Fibroblast of the aortic adventitia (primary cell): ENCODE measurements around the gene AIPL1. TPM values are rescaled to one million over a fixed set of nuclear protein-coding genes. Genes with fewer than 3 reads are reported as not detected.

Source experiments
- DNase-seq: peaks from one replicate; pipeline ENCODE4 v3.0.0-alpha.2; 2010; ENCODE audit warnings: low read depth
- H3K4me3 ChIP-seq: 2 replicates; pipeline ENCODE4 v1.5.1; 2011; ENCODE audit warnings: low read depth, mild to moderate bottlenecking, control low read depth, low read length, moderate library complexity
- total RNA-seq: library from RNA; depleted of rRNA; stranded (reverse); fragments of >200 nt; gene quantifications from 2 replicates; pipeline ENCODE4 v1.2.3, GENCODE V29; 2012; ENCODE audit warnings: low replicate concordance
- TF ChIP-seq, protein P1 (sequence below): IDR thresholded peaks from 2 replicates; pipeline ENCODE4 v1.5.1; 2011; ENCODE audit warnings: mild to moderate bottlenecking, low read length, control low read depth, inconsistent platforms; ENCODE audit not compliant: insufficient read depth

AIPL1 gene
- total RNA-seq, 1 donor: 0.09 TPM

DNA sequence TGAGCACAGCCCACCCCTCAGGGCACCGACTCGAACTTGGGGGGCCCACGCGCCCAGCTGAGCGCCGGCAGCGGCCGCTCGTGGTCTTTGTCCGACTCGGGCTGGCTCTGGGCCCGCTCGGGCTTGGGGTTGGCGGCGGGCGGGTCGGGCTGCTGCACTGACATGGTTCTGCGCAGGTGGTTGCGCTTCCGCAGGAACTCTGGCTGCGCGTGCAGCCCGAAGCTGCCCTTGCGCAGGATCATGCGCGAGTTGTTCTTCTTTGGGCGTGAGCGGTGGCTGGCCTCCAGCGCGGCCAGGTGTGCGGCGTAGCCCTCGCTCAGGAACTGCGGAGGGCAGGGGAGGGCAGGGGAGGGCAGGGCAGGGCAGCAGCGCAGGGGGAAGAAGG lies 20.4 kb upstream of the AIPL1 start:
- no peak for DNase-seq
- TF ChIP-seq, protein P1, sequence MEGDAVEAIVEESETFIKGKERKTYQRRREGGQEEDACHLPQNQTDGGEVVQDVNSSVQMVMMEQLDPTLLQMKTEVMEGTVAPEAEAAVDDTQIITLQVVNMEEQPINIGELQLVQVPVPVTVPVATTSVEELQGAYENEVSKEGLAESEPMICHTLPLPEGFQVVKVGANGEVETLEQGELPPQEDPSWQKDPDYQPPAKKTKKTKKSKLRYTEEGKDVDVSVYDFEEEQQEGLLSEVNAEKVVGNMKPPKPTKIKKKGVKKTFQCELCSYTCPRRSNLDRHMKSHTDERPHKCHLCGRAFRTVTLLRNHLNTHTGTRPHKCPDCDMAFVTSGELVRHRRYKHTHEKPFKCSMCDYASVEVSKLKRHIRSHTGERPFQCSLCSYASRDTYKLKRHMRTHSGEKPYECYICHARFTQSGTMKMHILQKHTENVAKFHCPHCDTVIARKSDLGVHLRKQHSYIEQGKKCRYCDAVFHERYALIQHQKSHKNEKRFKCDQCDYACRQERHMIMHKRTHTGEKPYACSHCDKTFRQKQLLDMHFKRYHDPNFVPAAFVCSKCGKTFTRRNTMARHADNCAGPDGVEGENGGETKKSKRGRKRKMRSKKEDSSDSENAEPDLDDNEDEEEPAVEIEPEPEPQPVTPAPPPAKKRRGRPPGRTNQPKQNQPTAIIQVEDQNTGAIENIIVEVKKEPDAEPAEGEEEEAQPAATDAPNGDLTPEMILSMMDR: no peak
- peak overlapping the region; percentile 22 for H3K4me3 ChIP-seq

DNA sequence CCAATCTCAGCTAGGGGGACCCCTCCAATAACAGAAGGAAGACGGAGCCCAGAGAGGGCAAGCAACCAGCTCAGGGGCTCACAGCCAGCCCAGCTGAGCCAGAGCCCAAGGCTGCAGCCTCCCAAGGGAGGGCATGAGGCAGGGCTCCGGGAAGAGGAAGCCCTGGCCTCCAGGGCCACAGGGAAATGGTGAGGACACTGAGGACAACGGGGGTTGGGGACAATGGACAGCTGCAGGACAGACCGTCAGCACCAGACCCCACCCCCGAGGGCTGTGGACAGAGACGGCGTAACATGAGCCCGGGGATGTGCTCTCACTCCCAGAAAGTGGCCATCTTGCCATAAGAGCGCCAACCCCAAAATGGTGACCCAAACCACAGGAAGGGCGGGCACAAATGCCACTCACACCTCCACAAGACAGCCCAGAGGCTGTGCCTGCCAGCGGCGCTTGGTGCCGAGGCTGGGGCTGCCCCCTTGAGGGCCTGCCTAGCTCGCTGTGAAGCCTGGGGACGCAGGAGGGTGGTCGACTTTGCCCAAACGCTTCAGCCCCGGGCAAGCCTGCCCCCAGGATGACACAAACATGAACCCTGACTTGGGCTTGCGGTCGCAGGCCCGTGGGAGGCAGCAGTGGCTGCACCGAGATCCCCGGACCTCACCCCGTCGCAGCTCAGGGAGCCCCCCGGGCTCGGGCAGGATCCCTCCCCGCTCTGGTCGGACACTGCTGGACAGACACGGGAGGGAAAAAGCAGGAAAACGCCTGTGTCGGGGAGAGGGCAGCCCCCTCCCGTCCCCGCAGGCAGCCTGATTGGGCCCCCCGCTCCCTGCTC lies 19.8 kb upstream of the AIPL1 start:
- DNase-seq: no peak
- no peak overlapping the region for H3K4me3 ChIP-seq
- TF ChIP-seq, protein P1: no peak

DNA sequence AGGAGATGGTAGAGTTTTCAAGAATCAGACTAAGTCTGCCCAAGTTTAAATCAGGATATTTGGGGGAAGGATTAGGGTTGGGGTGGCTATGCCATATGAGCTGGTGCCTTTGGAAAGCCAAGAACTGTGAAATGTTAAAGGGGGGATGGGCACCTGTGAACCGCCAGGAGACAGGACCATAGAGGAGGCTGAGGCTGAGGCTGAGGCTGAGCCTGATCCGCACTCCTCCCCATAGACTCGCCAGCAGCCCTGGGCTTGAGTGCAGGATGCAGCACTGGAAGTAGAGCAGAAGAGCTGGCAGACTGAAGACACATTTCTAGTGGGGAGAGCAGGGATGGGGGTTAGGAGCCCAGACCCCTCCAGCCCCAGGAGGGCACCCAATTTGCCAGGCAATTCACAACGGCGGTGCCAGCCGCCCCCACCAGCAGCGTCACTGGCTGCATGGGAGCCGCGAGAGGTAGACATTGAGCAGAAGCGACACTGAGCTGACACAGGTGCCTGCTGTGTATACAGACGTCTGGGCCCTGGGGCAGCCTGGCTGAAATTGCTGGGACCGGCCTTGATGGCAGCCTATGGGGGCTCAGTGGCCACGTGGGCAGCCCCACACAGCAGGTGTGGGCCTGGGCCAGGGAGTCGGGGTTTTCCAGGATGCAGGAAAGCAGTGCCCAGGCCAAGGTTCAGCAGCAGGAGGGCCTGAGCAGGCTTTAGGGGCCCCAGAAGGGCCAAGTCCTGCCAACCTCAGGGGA lies 18.5 kb upstream of the AIPL1 start:
- DNase-seq: no peak
- TF ChIP-seq, protein P1: no peak
- H3K4me3 ChIP-seq: no peak overlapping the region

DNA sequence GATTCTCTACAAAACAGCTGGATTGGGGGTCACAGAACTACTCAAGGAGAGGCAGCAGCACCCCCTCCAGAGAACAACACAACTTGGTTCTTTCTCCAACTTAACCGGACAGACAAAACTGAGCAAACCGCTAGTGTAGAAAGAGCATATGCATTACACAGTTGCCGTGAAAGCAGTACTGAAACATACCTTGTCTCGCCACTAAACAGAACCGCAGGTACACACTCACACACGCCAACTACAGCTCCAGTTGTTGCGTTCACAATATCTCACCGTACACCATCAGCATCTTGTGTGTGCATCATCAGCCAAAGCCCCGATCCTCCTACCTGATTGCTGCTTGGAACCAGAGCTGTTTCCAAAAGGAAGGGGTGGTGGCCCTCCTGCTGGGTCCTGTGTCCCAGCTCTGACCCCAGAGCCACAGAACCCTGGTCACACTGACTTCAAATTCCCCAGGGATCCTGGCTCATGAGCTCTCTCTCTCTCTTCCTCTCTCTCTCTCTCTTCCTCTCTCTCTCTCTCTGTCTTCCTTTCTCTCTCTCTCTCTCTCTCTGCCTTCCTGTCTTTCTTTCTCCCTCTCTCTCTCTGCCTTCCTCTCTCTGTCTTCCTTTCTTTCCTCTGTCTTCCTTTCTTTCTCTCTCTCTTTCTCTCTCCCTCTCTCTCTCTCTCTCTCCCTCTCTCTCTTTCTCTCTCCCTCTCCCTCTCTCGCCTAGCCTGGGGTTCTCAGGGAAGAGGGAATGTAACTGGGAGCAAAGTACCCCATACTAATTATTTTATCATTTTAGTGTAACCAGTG lies 17.7 kb upstream of the AIPL1 start:
- TF ChIP-seq, protein P1: no peak
- DNase-seq: no peak
- H3K4me3 ChIP-seq: no peak overlapping the region

DNA sequence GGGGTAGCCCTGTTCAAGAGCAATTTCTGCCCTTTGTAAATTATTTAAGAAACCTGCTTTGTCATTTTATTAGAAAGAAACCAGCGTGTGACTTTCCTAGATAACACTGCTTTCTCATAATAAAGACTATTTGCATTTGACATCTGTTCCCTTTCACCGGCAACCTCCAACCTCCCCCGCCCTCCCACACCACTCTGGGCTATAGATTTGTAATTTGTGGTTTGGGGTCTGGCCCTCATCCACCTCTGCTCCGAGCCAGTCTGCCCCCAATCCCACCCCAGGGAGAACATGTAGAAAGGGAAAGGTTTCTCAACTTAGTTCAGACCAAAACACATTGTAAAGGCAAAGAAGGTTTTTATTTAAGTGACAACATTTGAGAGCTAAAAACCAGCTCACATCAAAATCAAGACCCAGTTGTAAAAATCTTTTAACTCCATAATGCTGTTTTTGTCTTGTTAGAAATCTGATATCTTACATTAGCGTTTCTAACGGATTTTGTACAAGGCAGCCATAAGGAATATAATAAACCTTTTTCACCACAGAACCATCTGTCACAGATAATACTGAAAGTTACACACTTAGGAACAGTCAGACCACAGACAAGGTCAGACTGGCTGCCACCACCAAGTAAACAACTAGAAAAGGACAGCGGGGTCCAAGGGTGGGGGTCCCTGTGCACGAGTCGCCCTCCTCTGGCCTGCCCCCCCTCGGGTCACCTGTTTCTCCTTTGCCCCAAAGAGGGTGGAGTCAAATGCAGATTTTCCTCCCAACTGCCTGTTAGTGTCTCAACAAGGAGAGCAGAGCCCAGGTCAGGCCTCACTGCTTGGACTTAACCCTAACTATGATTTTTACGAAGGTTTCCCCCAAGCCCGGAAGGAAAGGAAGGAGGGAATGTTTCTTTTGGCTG lies 16.3 kb upstream of the AIPL1 start:
- DNase-seq: no peak
- TF ChIP-seq, protein P1: no peak
- H3K4me3 ChIP-seq: no peak overlapping the region

DNA sequence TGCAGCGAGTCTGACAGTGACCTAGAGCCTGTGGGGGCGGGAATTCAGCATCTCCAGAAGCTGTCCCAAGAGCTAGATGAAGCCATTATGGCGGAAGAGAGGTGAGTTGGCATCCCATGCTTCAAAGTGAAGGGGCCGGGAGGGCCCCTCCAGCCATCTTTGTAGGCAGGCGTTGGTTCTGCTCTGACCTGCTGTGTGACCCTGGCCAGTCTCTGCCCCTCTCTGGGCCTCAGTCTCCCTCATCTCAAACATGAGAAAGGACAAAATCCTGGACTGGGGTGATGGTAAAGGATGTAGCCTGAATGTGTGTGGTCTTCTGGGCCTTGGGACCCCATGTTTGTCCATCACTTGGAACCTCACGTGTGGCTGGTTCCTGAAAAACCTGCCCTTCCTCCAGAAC lies 14.4 kb upstream of the AIPL1 start:
- H3K4me3 ChIP-seq: no peak overlapping the region
- no peak for DNase-seq
- TF ChIP-seq, protein P1: no peak
